MM.1S (cell line): ENCODE data around the gene NOX5.

ENCODE experiments used
- CTCF ChIP-seq: fragments of 300-600 bp; sonication (generic); IDR thresholded peaks from 2 replicates; pipeline ENCODE4 v1.5.1; 2016; ENCODE audit warnings: antibody characterized with exemption, low read length, mixed read lengths
- EZH2 ChIP-seq: fragments of 300-600 bp; sonication (generic); optimal IDR thresholded peaks from 2 replicates; pipeline ENCODE3; 2017; ENCODE audit warnings: low read depth, mild to moderate bottlenecking, antibody characterized with exemption, low read length, mixed read lengths
- EZH2phosphoT487 ChIP-seq: fragments of 300-600 bp; sonication (generic); IDR thresholded peaks from 2 replicates; pipeline ENCODE4 v1.6.1; 2018; ENCODE audit warnings: antibody characterized with exemption, low read length

DNA sequence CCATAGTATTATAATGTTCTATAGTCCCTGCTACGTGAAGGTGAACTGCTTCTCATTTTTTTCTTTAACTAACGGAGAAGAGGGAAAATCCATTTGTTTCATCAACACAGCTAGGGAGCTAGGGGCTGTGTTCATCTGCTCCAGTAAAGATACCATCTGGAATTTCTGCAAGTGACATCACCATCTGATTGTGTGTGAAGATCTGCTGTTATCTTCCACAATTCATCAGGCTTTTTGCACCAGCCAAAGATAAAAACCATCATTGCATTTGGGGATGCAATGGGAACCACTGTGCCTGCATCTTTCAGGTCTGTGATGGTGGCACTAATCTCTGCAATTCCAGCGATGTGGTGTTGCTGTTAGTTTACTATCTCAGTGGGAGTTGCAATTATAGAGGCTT, 35.5 kb upstream of the NOX5 start:
- TF ChIP-seq CTCF = no peak
- no peak for TF ChIP-seq EZH2
- TF ChIP-seq EZH2phosphoT487 = no peak
